Suprapubic skin (tissue), 4 donors: ENCODE results near the gene B3GLCT.

Experiments
- CTCF ChIP-seq, 2 donors: fragments of 200-600 bp in 1 of 2; fragments of 450-650 bp in 1 of 2; sonication (generic) in 1 of 2; IDR thresholded peaks; one replicate each; pipeline ENCODE4 v1.5.1; 2016 to 2019; ENCODE audit warnings: antibody characterized with exemption in 2 of 2, mild to moderate bottlenecking in 1 of 2, moderate library complexity in 1 of 2
- POLR2A ChIP-seq, 2 donors: fragments of 450-650 bp; IDR thresholded peaks; one replicate each; pipeline ENCODE4 v1.6.1; 2017; ENCODE audit warnings: antibody characterized with exemption in 2 of 2, mild to moderate bottlenecking in 2 of 2, moderate library complexity in 2 of 2
- POLR2AphosphoS5 ChIP-seq, 3 donors: sonication (generic); formaldehyde crosslinking; IDR thresholded peaks; one replicate each; pipeline ENCODE4 v1.6.1; 2017; ENCODE audit warnings: antibody characterized with exemption in 3 of 3

GRCh38 chr13:31361673-31362072 lies 161.9 kb downstream of the B3GLCT start:
- TF ChIP-seq CTCF (IDR thresholded peaks at IDR 0.05) (no peak), POLR2AphosphoS5 (IDR thresholded peaks at IDR 0.05) (no peak), POLR2A (IDR thresholded peaks at IDR 0.05) (no peak)
